ENCODE data around the gene NOL11. TPM values are rescaled to one million over a fixed set of nuclear protein-coding genes. Genes with fewer than 3 reads are reported as not detected.

NOL11 gene
- total and polyA plus RNA-seq, 2 of the 8 experiments (the other 6 are each of a cell fraction or from before 2014, with no cell fraction given), result 58.0 to 97.2 TPM

DNA sequence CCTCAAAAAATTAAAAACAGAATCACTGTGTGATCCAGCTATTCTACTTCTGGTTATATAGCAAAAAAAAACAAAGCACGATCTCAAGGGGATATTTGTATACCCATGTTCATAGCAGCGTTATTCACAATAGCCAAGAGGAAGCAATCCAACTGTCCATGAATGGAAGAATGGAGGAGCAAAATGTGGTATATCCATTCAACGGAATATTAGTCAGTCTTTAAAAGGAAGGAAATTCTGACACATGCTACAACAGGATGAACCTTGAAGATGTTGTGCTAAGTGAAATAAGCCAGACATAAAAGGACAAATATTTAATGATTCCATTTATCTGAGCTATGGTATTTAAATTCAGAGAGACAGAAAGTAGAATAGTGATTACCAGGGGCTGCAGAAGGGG lies 4.6 kb upstream of the NOL11 start:
- Histone ChIP-seq H3K79me1 (ENCODE audit: low read depth, low read length) (no peaks in the 10 kb centered on the region), H3K18ac (ENCODE audit: extremely low read depth, low read length) (no peak overlapping the region), H3K4ac (replicated peaks; ENCODE audit: insufficient read length, low read depth, low read length) (no peak overlapping the region), H2BK20ac (ENCODE audit: low read length) (no peak overlapping the region), H4K5ac (ENCODE audit: insufficient read length, low read depth, low read length) (no peak overlapping the region), H3K27ac (ENCODE audit: low read depth, low read length) (no peak overlapping the region), H3K9me3 (ENCODE audit: insufficient read depth in 2 of 2, low read depth in 1 of 2, low read length in 1 of 2) (peaks cover 0 to 5% of the 10 kb centered on the region in 2 experiments; a peak in 3 of 4 replicates), H3K23me2 (ENCODE audit: low read depth, low read length) (no peaks in the 10 kb centered on the region; the same call in 1 of the 2 replicates), H4K91ac (replicated peaks; ENCODE audit: insufficient read length, low read length) (no peak overlapping the region), H3K14ac (ENCODE audit: insufficient read length) (no peak overlapping the region), H3K4me3 (ENCODE audit: extremely low read depth in 1 of 4, insufficient read depth in 2 of 4, low read depth in 3 of 4, low read length in 4 of 4) (no peak overlapping the region), H3K27me3 (replicated peaks in 1 of 4; ENCODE audit: control insufficient read depth in 3 of 4, extremely low read depth in 1 of 4, insufficient read depth in 3 of 4, low read length in 3 of 4) (no peaks in the 10 kb centered on the region), H2BK15ac (ENCODE audit: low read length) (no peak overlapping the region), H2BK12ac (ENCODE audit: low read depth, low read length) (no peak overlapping the region), H4K20me1 (replicated peaks in 1 of 2; ENCODE audit: control insufficient read depth in 1 of 2, insufficient read depth in 2 of 2, low read length in 2 of 2) (no peaks in the 10 kb centered on the region), H3K56ac (replicated peaks; ENCODE audit: insufficient read length, low read depth, low read length) (no peak overlapping the region), H3K9ac (replicated peaks in 1 of 4; ENCODE audit: extremely low read depth in 1 of 4, low read depth in 3 of 4, low read length in 3 of 4) (no peak overlapping the region), H4K8ac (ENCODE audit: extremely low read depth, insufficient read depth, low read length) (no peak overlapping the region), H3K36me3 (ENCODE audit: control insufficient read depth in 2 of 4, insufficient read depth in 4 of 4, low read length in 3 of 4) (no peaks in the 10 kb centered on the region), H2BK5ac (ENCODE audit: low read depth, low read length) (no peak overlapping the region), H3K79me2 (ENCODE audit: control insufficient read depth in 1 of 2, insufficient read depth in 2 of 2, low read length in 2 of 2) (peaks cover under 1 to 4% of the 10 kb centered on the region in 2 experiments; a peak in 3 of 4 replicates), H3K4me2 (ENCODE audit: insufficient read depth in 1 of 2, low read depth in 2 of 2, low read length in 2 of 2) (no peak overlapping the region), H3K23ac (ENCODE audit: insufficient read length) (no peak overlapping the region), H2BK120ac (replicated peaks; ENCODE audit: low read depth, low read length) (no peak overlapping the region), H2AK5ac (ENCODE audit: low read depth, low read length) (no peak overlapping the region), H3K4me1 (replicated peaks in 1 of 4; ENCODE audit: control insufficient read depth in 3 of 4, insufficient read depth in 4 of 4, low read length in 3 of 4) (peaks cover 0 to 3% (median under 1%) of the 10 kb centered on the region in 4 experiments; a peak in 1 of 7 replicates), H2AFZ (ENCODE audit: low read length) (no peak overlapping the region)
- no peak for DNase-seq (ENCODE audit: low read depth in 1 of 2, low spot score in 2 of 2)
- POLR2A ChIA-PET (ENCODE audit: partially characterized antibody), result no interaction called here
- no peak for TF ChIP-seq PHF8 (conservative IDR thresholded peaks at IDR 0.05; ENCODE audit: low read depth, low read length)
- TF ChIP-seq ASH2L (IDR thresholded peaks at IDR 0.05; ENCODE audit: low read length), result no peak
- no peak for TF ChIP-seq RBBP5 (IDR thresholded peaks at IDR 0.05; ENCODE audit: borderline replicate concordance, low read depth, low read length)
- TF ChIP-seq GABPA (IDR thresholded peaks at IDR 0.05; ENCODE audit: borderline replicate concordance, insufficient read depth, low read length), result no peak
- TF ChIP-seq CBX8 (IDR thresholded peaks at IDR 0.05; ENCODE audit: borderline replicate concordance, low read depth, low read length), result no peak
- no peak for TF ChIP-seq NRF1 (IDR thresholded peaks at IDR 0.05; ENCODE audit: low read depth, low read length)
- TF ChIP-seq BRCA1 (IDR thresholded peaks at IDR 0.05; ENCODE audit: low read depth, low read length), result no peak
- no peak for FAIRE-seq
- CTCF ChIA-PET (ENCODE audit: partially characterized antibody), result interaction anchor here (0.6 to 1.1 kb wide), 4 partner anchors 14 to 111 kb away, joined by 3 to 4 read pairs (median 3); no protein-coding TSS in a partner anchor
- WGBS, 2 experiments (ENCODE audit: extremely low coverage in 1 of 2, insufficient coverage in 1 of 2, insufficient read length in 1 of 2, insufficient replicate concordance in 2 of 2, low coverage in 1 of 2, low lambda C conversion rate in 2 of 2, missing lambda C conversion rate in 1 of 2), result 89% methylated on average over 3 of the region's 3 CpGs; no CpG with 5 or more reads in 1 of the 2 experiments
